HEK293 (cell line): ENCODE results near the gene ZNF385C.

ENCODE experiments used
- GLI4 ChIP-seq: fragments of 450-650 bp; formaldehyde crosslinking; IDR thresholded peaks from 2 replicates; pipeline ENCODE4 v1.5.1; 2016; ENCODE audit warnings: missing biosample characterization, missing genetic modification characterization
- ZNF510 ChIP-seq: fragments of 450-650 bp; formaldehyde crosslinking; IDR thresholded peaks from 2 replicates; pipeline ENCODE4 v1.5.1; 2018; ENCODE audit warnings: mild to moderate bottlenecking, missing genetic modification characterization, missing biosample characterization; ENCODE audit not compliant: insufficient replicate concordance
- TF ChIP-seq, protein P1 (sequence below): fragments of 450-650 bp; IDR thresholded peaks from 2 replicates; pipeline ENCODE4 v1.5.1; 2018; ENCODE audit warnings: missing biosample characterization, mild to moderate bottlenecking, missing genetic modification characterization
- TF ChIP-seq, protein P2 (sequence below): fragments of 450-650 bp; formaldehyde crosslinking; IDR thresholded peaks from 2 replicates; pipeline ENCODE4 v1.5.1; 2016; ENCODE audit warnings: missing biosample characterization, missing genetic modification characterization

GRCh38 chr17:42045719-42046118 lies 52.6 kb downstream of the ZNF385C start:
- TF ChIP-seq, protein P1, sequence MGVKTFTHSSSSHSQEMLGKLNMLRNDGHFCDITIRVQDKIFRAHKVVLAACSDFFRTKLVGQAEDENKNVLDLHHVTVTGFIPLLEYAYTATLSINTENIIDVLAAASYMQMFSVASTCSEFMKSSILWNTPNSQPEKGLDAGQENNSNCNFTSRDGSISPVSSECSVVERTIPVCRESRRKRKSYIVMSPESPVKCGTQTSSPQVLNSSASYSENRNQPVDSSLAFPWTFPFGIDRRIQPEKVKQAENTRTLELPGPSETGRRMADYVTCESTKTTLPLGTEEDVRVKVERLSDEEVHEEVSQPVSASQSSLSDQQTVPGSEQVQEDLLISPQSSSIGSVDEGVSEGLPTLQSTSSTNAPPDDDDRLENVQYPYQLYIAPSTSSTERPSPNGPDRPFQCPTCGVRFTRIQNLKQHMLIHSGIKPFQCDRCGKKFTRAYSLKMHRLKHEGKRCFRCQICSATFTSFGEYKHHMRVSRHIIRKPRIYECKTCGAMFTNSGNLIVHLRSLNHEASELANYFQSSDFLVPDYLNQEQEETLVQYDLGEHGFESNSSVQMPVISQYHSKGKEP (tag by site-specific recombination), result no peak
- TF ChIP-seq ZNF510 (tag by site-specific recombination), result no peak
- TF ChIP-seq, protein P2, sequence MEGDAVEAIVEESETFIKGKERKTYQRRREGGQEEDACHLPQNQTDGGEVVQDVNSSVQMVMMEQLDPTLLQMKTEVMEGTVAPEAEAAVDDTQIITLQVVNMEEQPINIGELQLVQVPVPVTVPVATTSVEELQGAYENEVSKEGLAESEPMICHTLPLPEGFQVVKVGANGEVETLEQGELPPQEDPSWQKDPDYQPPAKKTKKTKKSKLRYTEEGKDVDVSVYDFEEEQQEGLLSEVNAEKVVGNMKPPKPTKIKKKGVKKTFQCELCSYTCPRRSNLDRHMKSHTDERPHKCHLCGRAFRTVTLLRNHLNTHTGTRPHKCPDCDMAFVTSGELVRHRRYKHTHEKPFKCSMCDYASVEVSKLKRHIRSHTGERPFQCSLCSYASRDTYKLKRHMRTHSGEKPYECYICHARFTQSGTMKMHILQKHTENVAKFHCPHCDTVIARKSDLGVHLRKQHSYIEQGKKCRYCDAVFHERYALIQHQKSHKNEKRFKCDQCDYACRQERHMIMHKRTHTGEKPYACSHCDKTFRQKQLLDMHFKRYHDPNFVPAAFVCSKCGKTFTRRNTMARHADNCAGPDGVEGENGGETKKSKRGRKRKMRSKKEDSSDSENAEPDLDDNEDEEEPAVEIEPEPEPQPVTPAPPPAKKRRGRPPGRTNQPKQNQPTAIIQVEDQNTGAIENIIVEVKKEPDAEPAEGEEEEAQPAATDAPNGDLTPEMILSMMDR (tag by site-specific recombination), result no peak
- no peak for TF ChIP-seq GLI4 (tag by site-specific recombination)
